Right lobe of liver (tissue), 6 donors: ENCODE measurements around the gene ERFE. TPM values are rescaled to one million over a fixed set of nuclear protein-coding genes. Genes with fewer than 3 reads are reported as not detected.
A peak's percentile ranks its signal among the peaks of the same experiment; 100 is the strongest.

Source experiments
- ATAC-seq, 4 donors: fragments of 200-7000 bp; cut with Tn5 transposase; one replicate each; pipeline ENCODE4 v1.9.1; 2020; ENCODE audit warnings: mild to moderate bottlenecking in 4 of 4, moderate library complexity in 4 of 4
- DNase-seq, 3 donors: peaks; one replicate each; pipeline ENCODE4 v3.0.0-alpha.2; 2020
- H3K27ac ChIP-seq, 3 donors: fragments of 200-600 bp; one replicate each; pipeline ENCODE4 v1.8.0; 2022
- H3K27me3 ChIP-seq, 2 donors: fragments of 200-600 bp; one replicate each; pipeline ENCODE4 v1.8.0; 2022
- H3K36me3 ChIP-seq, 4 donors: fragments of 200-600 bp; sonication (generic) in 1 of 4; one replicate each; pipeline versions ENCODE4 v1.5.1 to v1.8.0; 2017 to 2022; ENCODE audit warnings: control low read depth in 1 of 4
- H3K4me1 ChIP-seq, 4 donors: fragments of 200-600 bp; sonication (generic) in 1 of 4; one replicate each; pipeline versions ENCODE4 v1.5.1 to v1.8.0; 2017 to 2022; ENCODE audit warnings: control low read depth in 1 of 4
- H3K4me3 ChIP-seq, 3 donors: fragments of 200-600 bp; one replicate each; pipeline ENCODE4 v1.8.0; 2022
- H3K9me3 ChIP-seq, 4 donors: fragments of 200-600 bp; sonication (generic) in 1 of 4; one replicate each; pipeline versions ENCODE4 v1.5.1 to v1.8.0; 2017 to 2022; ENCODE audit warnings: control low read depth in 1 of 4
- POLR2A ChIP-seq: fragments of 450-650 bp; IDR thresholded peaks from one replicate; pipeline ENCODE4 v1.6.1; 2017; ENCODE audit warnings: antibody characterized with exemption, mild to moderate bottlenecking
- WGBS: methylation state at CpG from one replicate; pipeline ENCODE4 v1.1.6; 2018; ENCODE audit warnings: low coverage, low lambda C conversion rate; ENCODE audit not compliant: insufficient coverage; ENCODE audit errors: missing lambda C conversion rate; 5-methylcytosine and 5-hydroxymethylcytosine counted together
- intact Hi-C, 2 donors: fragments of 100-400 bp; cut with DNase I; formaldehyde crosslinking; loops; one replicate each; pipeline versions ENCODE4 v1.11.2 to v1.14.1; 2022
- total RNA-seq, 6 experiments: library from RNA; depleted of rRNA in 2 of 6; stranded (reverse); fragments of >200 nt in 2 of 6; fragmentation: NEBNext Ultra II Directional in 3 of 6; extraction: Animal tissue kit (Norgen Biotek cat#: 25700) in 3 of 6; gene quantifications; one replicate each; pipeline versions ENCODE4 v1.1.0 to v1.2.4, GENCODE V29; 2016 to 2023
- TF ChIP-seq, protein P1 (sequence below), 4 donors: fragments of 200-600 bp in 3 of 4; fragments of 450-650 bp in 1 of 4; IDR thresholded peaks; one replicate each; pipeline versions ENCODE4 v1.5.1 to v1.8.0; 2016 to 2022; ENCODE audit warnings: antibody characterized with exemption in 4 of 4, mild to moderate bottlenecking in 2 of 4
- donor health status: DM: no; HTN: yes; CAD: no.
- donor health status: DM: no; HTN: no; CAD: no.
- donor health status: DM: no; HTN: no; CAD: no.
- donor health status: DM: no; HTN: yes; CAD: no.
- donor health status: DM: no; HTN: yes; CAD: no.

Gene ERFE
- total RNA-seq, 6 experiments from 2014 or later: 0.27 to 1.4 (median 0.31) TPM; not detected in 3

DNA sequence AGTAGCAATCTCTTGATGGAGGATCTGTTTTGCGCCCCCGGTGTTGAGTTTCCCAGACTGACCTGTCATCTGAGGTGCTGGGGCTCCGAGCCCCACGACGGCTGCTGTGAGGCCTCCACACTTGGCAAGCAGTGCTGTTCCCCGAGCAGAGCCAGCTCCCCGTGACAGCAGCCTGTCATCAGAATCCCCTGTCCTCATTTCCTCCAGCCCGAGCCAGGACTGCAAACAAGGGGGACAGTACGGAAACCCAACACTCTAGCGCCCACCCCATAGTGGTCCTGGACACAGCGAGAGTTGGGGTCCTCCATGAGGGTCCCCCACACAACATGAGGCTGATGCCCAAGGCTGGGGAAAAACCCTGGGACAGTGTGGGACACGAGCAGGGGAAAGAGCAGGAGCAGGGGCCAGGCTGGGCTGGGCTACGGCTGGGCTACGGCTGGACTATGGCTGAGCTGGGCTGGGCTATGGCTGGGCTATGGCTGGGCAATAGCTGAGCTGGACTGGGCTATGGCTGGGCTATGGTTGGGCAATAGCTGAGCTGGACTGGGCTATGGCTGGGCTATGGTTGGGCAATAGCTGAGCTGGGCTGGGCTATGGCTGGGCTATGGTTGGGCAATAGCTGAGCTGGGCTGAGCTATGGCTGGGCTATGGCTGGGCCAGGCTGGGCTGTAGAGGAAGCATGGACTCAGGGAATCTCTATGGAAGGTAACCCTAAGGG, 21.8 kb upstream of the ERFE start:
- Histone ChIP-seq H3K27ac (peak overlapping the region in 2 of 3 donors; percentile 36 to 55), H3K9me3 (no peaks in the 10 kb centered on the region), H3K27me3 (no peaks in the 10 kb centered on the region), H3K36me3 (no peaks in the 10 kb centered on the region), H3K4me3 (no peak overlapping the region), H3K4me1 (peaks cover 0 to 6% (median 0%) of the 10 kb centered on the region in 4 donors)
- DNase-seq (peak; percentile 72 to 86 (median 83)), ATAC-seq (peak; percentile 82 to 90 (median 85))
- 68% methylated on average over 11 of the region's 14 CpGs for WGBS
- intact Hi-C loops: no loop called here
- TF ChIP-seq, protein P1, sequence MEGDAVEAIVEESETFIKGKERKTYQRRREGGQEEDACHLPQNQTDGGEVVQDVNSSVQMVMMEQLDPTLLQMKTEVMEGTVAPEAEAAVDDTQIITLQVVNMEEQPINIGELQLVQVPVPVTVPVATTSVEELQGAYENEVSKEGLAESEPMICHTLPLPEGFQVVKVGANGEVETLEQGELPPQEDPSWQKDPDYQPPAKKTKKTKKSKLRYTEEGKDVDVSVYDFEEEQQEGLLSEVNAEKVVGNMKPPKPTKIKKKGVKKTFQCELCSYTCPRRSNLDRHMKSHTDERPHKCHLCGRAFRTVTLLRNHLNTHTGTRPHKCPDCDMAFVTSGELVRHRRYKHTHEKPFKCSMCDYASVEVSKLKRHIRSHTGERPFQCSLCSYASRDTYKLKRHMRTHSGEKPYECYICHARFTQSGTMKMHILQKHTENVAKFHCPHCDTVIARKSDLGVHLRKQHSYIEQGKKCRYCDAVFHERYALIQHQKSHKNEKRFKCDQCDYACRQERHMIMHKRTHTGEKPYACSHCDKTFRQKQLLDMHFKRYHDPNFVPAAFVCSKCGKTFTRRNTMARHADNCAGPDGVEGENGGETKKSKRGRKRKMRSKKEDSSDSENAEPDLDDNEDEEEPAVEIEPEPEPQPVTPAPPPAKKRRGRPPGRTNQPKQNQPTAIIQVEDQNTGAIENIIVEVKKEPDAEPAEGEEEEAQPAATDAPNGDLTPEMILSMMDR (IDR thresholded peaks at IDR 0.05): no peak
- no peak for TF ChIP-seq POLR2A

DNA sequence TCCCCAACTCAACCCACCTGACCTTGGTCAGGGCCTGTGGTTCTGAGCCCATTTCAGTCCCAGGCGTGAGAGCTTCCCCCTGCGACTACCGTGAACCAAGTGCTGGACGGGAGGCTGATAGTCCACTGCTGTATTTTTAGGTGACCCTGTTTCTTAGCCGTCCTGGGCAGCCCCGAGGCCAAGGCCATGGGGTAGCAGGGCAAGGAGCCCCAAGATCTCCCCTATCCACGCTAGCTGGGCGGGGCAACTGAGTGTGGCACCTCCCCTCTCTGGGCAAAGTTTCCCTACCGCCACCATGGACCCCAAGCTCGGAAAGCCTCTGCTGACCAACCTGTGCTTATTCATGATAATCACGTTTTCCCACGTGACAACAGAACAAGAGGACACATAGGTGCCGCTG, 20.9 kb upstream of the ERFE start:
- WGBS: 91% methylated on average over 10 of the region's 13 CpGs

DNA sequence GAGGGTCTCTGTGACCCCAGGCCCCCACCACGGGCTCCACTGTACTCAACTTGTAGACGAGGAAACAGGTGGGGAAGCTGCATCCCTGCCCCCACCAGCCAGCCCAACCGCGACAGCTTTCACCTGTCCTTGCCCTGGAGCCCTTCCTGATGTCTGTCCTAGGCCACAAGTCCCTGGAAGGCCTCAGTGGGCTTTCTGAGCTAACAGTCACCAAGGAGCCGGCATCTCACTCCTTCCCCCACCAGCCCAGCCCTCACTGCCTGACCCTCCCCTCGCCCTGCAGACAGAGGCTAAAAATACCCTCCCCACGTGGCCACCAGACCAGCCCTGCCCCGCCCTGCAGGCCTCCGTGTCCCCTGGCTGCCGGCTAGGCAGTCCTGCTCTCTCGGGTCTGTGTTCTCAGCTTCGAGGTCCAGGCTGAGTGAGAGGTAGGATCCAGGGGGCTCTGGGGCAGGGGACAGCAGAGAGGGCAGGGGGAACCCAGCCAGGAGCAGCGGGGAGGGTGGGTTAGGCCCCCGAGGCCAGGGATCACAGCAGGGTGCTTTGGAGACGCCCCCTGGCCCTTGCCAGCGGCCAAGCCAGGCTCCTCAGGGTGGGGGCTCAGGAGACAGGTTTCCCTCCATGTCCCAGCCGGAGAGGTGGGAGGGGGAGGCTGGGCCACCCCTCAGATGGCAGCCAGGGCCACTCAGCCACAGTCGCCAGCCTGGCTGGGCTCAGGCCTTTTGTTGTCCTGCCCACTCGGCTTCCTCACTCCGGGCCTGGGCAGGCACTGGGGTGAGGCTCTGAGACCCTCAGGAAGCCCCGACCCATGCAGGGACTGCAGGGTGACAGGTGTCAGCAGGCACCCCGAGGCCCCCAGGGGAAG, 20.2 kb upstream of the ERFE start, which contains the start of gene KLHL30:
Gene KLHL30 (plus strand): TSS at position 338 of the 865 bp plus-strand sequence. CDS start 2,087 bp downstream, outside the sequence.
- ATAC-seq (no peak), DNase-seq (no peak)
- intact Hi-C loops: no loop called here
- no peak within 1 kb of the TSS for H3K4me3 ChIP-seq
- H3K36me3 ChIP-seq: no peaks in the 10 kb centered on the region
- no peaks in the 10 kb centered on the region for H3K9me3 ChIP-seq
- peak within 1 kb of the TSS in 2 of 3 donors; percentile 29 to 36 for H3K27ac ChIP-seq
- 40% methylated on average over 1 of the region's 22 CpGs for WGBS
- no peaks in the 10 kb centered on the region for H3K27me3 ChIP-seq
- TF ChIP-seq, protein P1 (IDR thresholded peaks at IDR 0.05): no peak
- H3K4me1 ChIP-seq: peaks cover 0 to 6% (median 0%) of the 10 kb centered on the region in 4 donors

More for the DNA sequence above, 20.9 kb upstream of the ERFE start:
- Histone ChIP-seq H3K27ac (no peak overlapping the region), H3K27me3 (no peaks in the 10 kb centered on the region), H3K36me3 (no peaks in the 10 kb centered on the region), H3K4me1 (peaks cover 0 to 6% (median 0%) of the 10 kb centered on the region in 4 donors), H3K9me3 (no peaks in the 10 kb centered on the region), H3K4me3 (no peak overlapping the region)
- TF ChIP-seq POLR2A: no peak
- TF ChIP-seq, protein P1 (IDR thresholded peaks at IDR 0.05): no peak
- intact Hi-C loops: no loop called here
- ATAC-seq (no peak), DNase-seq (no peak)

DNA sequence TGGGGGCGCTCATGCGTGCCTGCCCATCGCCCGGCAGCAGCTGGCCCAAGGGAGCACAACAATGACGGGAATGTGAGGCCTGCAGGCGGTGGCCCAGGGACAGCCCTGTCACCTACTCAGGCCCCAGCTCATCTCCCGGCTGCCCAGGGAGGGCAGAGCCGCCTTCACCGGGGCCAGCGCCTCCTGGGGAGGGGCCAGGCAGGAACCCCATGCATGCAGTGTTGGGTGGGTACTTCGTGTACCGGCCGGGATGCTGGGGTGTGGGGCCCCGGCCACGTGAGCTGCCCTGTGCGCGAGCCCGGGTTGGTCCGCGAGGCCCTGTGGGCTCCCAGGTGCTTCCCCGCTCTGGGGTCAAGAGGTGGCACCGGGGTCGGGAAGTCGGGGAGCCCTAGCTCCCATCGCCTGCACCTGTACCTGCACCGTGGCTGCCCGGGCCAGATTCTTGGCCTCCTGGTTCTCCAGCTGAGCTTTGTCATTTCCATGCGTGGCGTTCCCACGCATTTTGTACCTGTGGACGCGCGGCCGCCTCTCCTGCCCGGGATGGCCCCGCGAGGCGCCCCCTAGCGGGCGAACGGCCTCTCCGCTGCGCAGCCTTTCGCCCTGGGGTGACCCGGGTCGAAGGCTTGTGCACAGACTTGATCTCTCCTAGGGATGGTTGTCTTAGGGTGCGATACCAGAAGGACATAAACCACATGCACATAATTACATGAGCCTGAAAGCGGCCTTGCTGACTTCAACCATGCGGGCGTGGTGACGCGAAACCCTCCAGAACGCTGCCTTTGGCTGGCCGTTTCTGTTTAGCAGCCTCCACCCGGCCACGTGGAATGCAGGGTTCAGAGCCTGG, 19.4 kb upstream of the ERFE start:
- H3K9me3 ChIP-seq: no peaks in the 10 kb centered on the region
- H3K36me3 ChIP-seq: no peaks in the 10 kb centered on the region
- ATAC-seq: no peak
- no peak overlapping the region for H3K4me3 ChIP-seq
- no peak overlapping the region for H3K27ac ChIP-seq
- no peaks in the 10 kb centered on the region for H3K27me3 ChIP-seq
- WGBS: no CpG with 5 or more reads among the region's 56 CpGs
- TF ChIP-seq, protein P1 (IDR thresholded peaks at IDR 0.05): peak; percentile 23 to 53 (median 30)
- no peak for TF ChIP-seq POLR2A
- no peak for DNase-seq
- intact Hi-C loops: no loop called here
- peaks cover 0 to 6% (median 0%) of the 10 kb centered on the region in 4 donors for H3K4me1 ChIP-seq
